Nephron progenitor cell (in vitro differentiated cells): ENCODE data around the gene AMFR.

Experiments used
- DNase-seq: peaks from one replicate; pipeline ENCODE4 v3.0.0; 2021
- H3K27ac Mint-ChIP-seq: 2 replicates; pipeline ENCODE4 v1.8.0; 2021; ENCODE audit warnings: mild to moderate bottlenecking, moderate library complexity, mixed read lengths
- H3K27me3 Mint-ChIP-seq: 2 replicates; pipeline ENCODE4 v1.8.0; 2021; ENCODE audit warnings: mild to moderate bottlenecking, low read depth, mixed read lengths; ENCODE audit not compliant: poor library complexity
- H3K36me3 Mint-ChIP-seq: 2 replicates; pipeline ENCODE4 v1.8.0; 2021; ENCODE audit warnings: low read depth, mixed read lengths
- H3K4me1 Mint-ChIP-seq: 2 replicates; pipeline ENCODE4 v1.8.0; 2021; ENCODE audit warnings: mixed read lengths
- H3K4me3 Mint-ChIP-seq: 2 replicates; pipeline ENCODE4 v1.8.0; 2021; ENCODE audit warnings: mild to moderate bottlenecking, moderate library complexity, mixed read lengths
- H3K9me3 Mint-ChIP-seq: 2 replicates; pipeline ENCODE4 v1.8.0; 2021; ENCODE audit warnings: mild to moderate bottlenecking, moderate library complexity, mixed read lengths
- TF ChIP-seq, protein P1 (sequence below): fragments of 200-600 bp; sonication (generic); IDR thresholded peaks from 2 replicates; pipeline ENCODE4 v1.5.0; 2021; ENCODE audit warnings: antibody characterized with exemption

Gene AMFR

DNA sequence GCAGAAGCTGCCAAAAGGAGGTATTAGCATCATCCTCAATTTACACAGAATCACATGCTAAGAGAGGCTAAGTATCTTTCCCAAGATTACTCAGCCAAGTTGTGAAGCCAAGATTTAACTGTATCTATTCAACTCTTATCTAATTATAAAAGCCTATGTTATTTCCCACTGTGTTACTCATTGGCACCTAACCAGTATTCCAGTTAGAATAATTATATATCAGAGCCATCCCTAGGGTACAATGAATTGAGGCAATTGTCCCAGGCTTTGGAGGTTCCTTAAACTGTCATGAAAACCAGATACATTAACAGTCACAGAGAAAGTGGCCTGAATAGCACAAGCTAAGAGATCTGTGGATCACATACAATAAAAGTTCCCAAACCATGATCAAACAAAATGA lies 10.9 kb upstream of the AMFR start:
- Mint-ChIP-seq H3K9me3 (no peaks in the 10 kb centered on the region), H3K36me3 (peaks cover 67% of the 10 kb centered on the region), H3K4me1 (no peaks in the 10 kb centered on the region), H3K4me3 (no peak overlapping the region), H3K27ac (no peak overlapping the region), H3K27me3 (no peaks in the 10 kb centered on the region)
- TF ChIP-seq, protein P1, sequence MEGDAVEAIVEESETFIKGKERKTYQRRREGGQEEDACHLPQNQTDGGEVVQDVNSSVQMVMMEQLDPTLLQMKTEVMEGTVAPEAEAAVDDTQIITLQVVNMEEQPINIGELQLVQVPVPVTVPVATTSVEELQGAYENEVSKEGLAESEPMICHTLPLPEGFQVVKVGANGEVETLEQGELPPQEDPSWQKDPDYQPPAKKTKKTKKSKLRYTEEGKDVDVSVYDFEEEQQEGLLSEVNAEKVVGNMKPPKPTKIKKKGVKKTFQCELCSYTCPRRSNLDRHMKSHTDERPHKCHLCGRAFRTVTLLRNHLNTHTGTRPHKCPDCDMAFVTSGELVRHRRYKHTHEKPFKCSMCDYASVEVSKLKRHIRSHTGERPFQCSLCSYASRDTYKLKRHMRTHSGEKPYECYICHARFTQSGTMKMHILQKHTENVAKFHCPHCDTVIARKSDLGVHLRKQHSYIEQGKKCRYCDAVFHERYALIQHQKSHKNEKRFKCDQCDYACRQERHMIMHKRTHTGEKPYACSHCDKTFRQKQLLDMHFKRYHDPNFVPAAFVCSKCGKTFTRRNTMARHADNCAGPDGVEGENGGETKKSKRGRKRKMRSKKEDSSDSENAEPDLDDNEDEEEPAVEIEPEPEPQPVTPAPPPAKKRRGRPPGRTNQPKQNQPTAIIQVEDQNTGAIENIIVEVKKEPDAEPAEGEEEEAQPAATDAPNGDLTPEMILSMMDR = no peak
- no peak for DNase-seq

DNA sequence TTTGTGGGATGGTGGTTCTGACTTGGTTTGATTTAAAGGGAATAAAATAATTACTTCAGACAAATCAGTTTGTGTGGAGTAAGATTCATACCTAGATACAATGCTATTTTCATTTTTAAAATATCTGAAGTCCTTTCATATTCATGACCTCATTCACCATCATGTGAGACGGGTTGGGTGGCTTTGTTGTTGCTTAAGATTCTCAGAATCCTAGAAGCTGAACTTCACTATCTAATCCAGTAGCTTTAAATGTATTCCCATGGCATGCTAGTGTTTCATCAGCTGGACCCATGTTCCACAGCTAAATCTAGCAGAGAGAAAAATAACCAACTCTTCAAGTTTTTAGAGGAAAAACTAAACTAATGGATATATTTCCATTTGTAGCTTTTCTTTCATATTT lies 2.7 kb upstream of the AMFR start:
- Mint-ChIP-seq H3K9me3 (no peaks in the 10 kb centered on the region), H3K27ac (no peak overlapping the region), H3K27me3 (peaks cover 3% of the 10 kb centered on the region), H3K4me3 (no peak overlapping the region), H3K36me3 (peaks cover 31% of the 10 kb centered on the region), H3K4me1 (peaks cover 19% of the 10 kb centered on the region)
- TF ChIP-seq, protein P1 = no peak
- no peak for DNase-seq

DNA sequence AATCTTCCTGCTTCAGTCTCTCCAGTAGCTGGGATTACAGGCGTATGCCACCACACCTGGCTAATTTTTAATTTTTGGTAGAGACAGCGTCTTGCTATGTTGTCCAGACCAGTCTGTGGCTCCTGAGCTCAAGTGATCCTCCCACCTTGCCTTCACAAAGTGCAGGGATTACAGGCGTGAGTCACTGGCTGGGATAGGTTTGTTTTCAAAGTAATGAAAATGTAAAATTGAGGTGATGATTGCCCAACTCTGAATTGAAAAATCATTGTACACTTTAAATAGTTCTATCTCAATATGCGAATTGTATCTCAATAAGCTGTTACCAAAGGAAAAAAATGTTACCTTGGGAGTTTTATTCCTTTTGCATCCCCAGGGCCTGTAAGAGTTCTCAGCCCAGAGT lies 1.2 kb upstream of the AMFR start:
- Mint-ChIP-seq H3K4me3 (peak overlapping the region; percentile 77), H3K27ac (no peak overlapping the region), H3K27me3 (peaks cover 3% of the 10 kb centered on the region), H3K4me1 (peaks cover 34% of the 10 kb centered on the region), H3K36me3 (peaks cover 22% of the 10 kb centered on the region), H3K9me3 (no peaks in the 10 kb centered on the region)
- TF ChIP-seq, protein P1 = no peak
- DNase-seq = no peak

DNA sequence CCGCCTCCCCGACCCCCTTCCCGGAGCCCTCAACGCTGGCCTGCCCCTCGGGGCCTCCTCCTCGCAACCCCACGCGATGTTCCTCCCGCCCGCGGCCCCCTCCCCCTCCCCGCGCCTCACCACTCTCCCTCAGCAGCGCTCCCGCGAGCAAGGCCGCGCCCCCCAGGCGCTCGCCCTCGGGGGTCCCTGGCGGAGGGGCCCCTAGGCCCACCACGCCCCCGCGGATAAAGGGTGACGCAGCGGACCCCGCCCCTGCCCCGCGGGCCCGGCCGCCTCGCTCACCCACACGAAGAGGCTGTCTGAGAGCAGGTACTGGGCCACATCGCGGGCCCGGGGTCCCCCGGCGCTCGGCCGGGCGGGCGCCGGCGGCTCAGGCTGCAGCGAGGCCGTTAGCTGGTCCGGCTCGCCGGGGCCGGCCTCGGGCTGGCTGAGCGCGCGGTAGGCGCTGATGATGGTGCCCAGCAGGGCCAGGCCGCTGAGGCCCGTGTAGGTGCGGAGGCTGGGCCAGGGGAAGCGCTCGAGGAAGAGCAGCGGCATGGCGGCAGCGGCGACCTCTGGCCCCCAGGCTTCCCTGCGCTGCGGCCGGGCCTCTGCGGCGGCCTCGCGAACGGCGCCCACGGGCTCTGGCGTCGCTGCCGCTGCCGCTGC lies 430 bp downstream of the AMFR start:
- TF ChIP-seq, protein P1 = no peak
- Mint-ChIP-seq H3K4me3 (peak overlapping the region; percentile 97), H3K9me3 (no peaks in the 10 kb centered on the region), H3K27me3 (peaks cover 3% of the 10 kb centered on the region), H3K4me1 (peaks cover 45% of the 10 kb centered on the region), H3K27ac (no peak overlapping the region), H3K36me3 (peaks cover 11% of the 10 kb centered on the region)
- peak; percentile 67 for DNase-seq

DNA sequence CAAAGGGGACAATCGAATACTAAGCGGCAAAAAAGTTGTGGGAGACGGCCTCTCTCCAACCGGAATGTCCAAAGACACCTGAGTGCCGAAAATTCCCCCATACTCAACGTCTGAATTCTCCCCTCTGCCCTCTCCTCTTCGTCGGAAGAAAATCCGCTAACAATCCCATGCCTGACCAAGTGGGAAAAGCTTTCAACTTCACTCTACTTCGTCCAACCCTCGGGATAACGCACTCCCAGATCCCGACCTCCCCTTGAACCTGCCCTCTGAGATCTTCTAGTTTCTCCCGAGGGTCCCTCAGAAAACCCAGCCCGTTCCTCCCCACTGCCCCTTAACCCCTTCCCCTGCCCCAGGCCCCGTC lies 961 bp downstream of the AMFR start:
- no peak for DNase-seq
- H3K9me3 Mint-ChIP-seq = no peaks in the 10 kb centered on the region
- peak overlapping the region; percentile 97 for H3K4me3 Mint-ChIP-seq
- peaks cover 3% of the 10 kb centered on the region for H3K27me3 Mint-ChIP-seq
- peak overlapping the region; percentile 86 for H3K27ac Mint-ChIP-seq
- peaks cover 9% of the 10 kb centered on the region for H3K36me3 Mint-ChIP-seq
- TF ChIP-seq, protein P1 = no peak
- peaks cover 44% of the 10 kb centered on the region for H3K4me1 Mint-ChIP-seq
